Right ventricle myocardium superior (tissue), 1 donor: ENCODE data around the gene MITF. TPM values are rescaled to one million over a fixed set of nuclear protein-coding genes. Genes with fewer than 3 reads are reported as not detected.

Experiments
- ATAC-seq: fragments of 200-7000 bp; cut with Tn5 transposase; one replicate; pipeline ENCODE4 v1.9.1; 2020; ENCODE audit warnings: mild to moderate bottlenecking; ENCODE audit not compliant: poor library complexity
- DNase-seq: peaks from one replicate; pipeline ENCODE4 v3.0.0-alpha.2; 2020
- intact Hi-C: fragments of 100-400 bp; cut with DNase I; formaldehyde crosslinking; loops from one replicate; pipeline ENCODE4 v1.11.2; 2022
- total RNA-seq: library from RNA; stranded (reverse); fragmentation: NEBNext Ultra II Directional; extraction: Animal tissue kit (Norgen Biotek cat#: 25700); gene quantifications from one replicate; pipeline ENCODE4 v1.2.1, GENCODE V29; 2021
- donor health status: DM: no; HTN: yes; CAD: no; lungs with severe emphysema.

MITF gene
- total RNA-seq, 1 donor from 2014 or later: 65.5 TPM

GRCh38 chr3:69847303-69847702, 108.0 kb downstream of the MITF start:
- no peak for ATAC-seq
- intact Hi-C loops: no loop called here
- DNase-seq: no peak

GRCh38 chr3:69848113-69848512, 108.8 kb downstream of the MITF start:
- ATAC-seq (no peak), DNase-seq (no peak)
- intact Hi-C loops: no loop called here

- ATAC-seq (no peak), DNase-seq (no peak)
- intact Hi-C loops: no loop called here
Observed at GRCh38 chr3:69850849-69851248, 111.6 kb downstream of the MITF start.

GRCh38 chr3:69853027-69853426, 113.8 kb downstream of the MITF start:
- no peak for DNase-seq
- intact Hi-C loops: no loop called here
- no peak for ATAC-seq

GRCh38 chr3:69855436-69856162, 116.3 kb downstream of the MITF start:
- peak; percentile 70 for ATAC-seq

GRCh38 chr3:69856965-69857705, 117.9 kb downstream of the MITF start:
- intact Hi-C loops: loop anchor here (5.0 kb wide), 1 partner anchor 165 kb away; no protein-coding TSS in a partner anchor
- no peak for DNase-seq
- ATAC-seq: peak; percentile 44

More at GRCh38 chr3:69855436-69856162, 116.3 kb downstream of the MITF start:
- no peak for DNase-seq
- intact Hi-C loops: loop anchor here (5.0 kb wide), 1 partner anchor 163 kb away; no protein-coding TSS in a partner anchor

GRCh38 chr3:69861556-69861955, 122.3 kb downstream of the MITF start:
- intact Hi-C loops: no loop called here
- DNase-seq: no peak
- no peak for ATAC-seq

- ATAC-seq (no peak), DNase-seq (no peak)
- intact Hi-C loops: no loop called here
Observed at GRCh38 chr3:69864141-69864540, 124.9 kb downstream of the MITF start.

- no peak for DNase-seq
- ATAC-seq: no peak
- intact Hi-C loops: no loop called here
Observed at GRCh38 chr3:69864766-69865165, 125.5 kb downstream of the MITF start.

GRCh38 chr3:69865925-69866679, 126.8 kb downstream of the MITF start:
- intact Hi-C loops: no loop called here
- peak; percentile 96 for ATAC-seq
- DNase-seq: peak; percentile 56

- intact Hi-C loops: no loop called here
- ATAC-seq: no peak
- DNase-seq: no peak
Observed at GRCh38 chr3:69866988-69867720, 127.9 kb downstream of the MITF start.

GRCh38 chr3:69867941-69868505, 128.8 kb downstream of the MITF start:
- ATAC-seq (no peak), DNase-seq (no peak)
- intact Hi-C loops: no loop called here

- ATAC-seq (no peak), DNase-seq (no peak)
- intact Hi-C loops: no loop called here
Observed at GRCh38 chr3:69868841-69869420, 129.7 kb downstream of the MITF start.

GRCh38 chr3:69869643-69870042, 130.4 kb downstream of the MITF start:
- intact Hi-C loops: no loop called here
- no peak for ATAC-seq
- no peak for DNase-seq

GRCh38 chr3:69871251-69871650, 132.0 kb downstream of the MITF start:
- ATAC-seq (no peak), DNase-seq (no peak)
- intact Hi-C loops: no loop called here

GRCh38 chr3:69871868-69872267, 132.6 kb downstream of the MITF start:
- DNase-seq (no peak), ATAC-seq (peak; percentile 45)
- intact Hi-C loops: no loop called here

GRCh38 chr3:69872783-69873378, 133.6 kb downstream of the MITF start:
- peak; percentile 78 for ATAC-seq
- DNase-seq: no peak
- intact Hi-C loops: no loop called here

GRCh38 chr3:69876073-69876472, 136.8 kb downstream of the MITF start:
- intact Hi-C loops: no loop called here
- DNase-seq: no peak
- ATAC-seq: no peak
